AG10803 (cell line): ENCODE data around the gene SYNJ2BP.
"Not testable (repeated sequence)": the region's sequence is repeated elsewhere in the genome, so short reads cannot be mapped to it uniquely, and the experiment has no call there.

ENCODE experiments used
- DNase-seq: peaks from one replicate; pipeline ENCODE4 v3.0.0; 2010; ENCODE audit warnings: low read depth
- H3K4me3 ChIP-seq: 2 replicates; pipeline ENCODE4 v1.5.1; 2011; ENCODE audit warnings: mild to moderate bottlenecking, low read length, control low read depth
- CTCF ChIP-seq: conservative IDR thresholded peaks from 2 replicates; pipeline ENCODE4 v1.5.1; 2011; ENCODE audit warnings: mild to moderate bottlenecking, low read length, control low read depth, inconsistent platforms

Gene SYNJ2BP

GRCh38 chr14:70436867-70437266 lies 20.0 kb upstream of the SYNJ2BP start:
- no peak for TF ChIP-seq CTCF
- H3K4me3 ChIP-seq, result no peak overlapping the region
- DNase-seq, result no peak

GRCh38 chr14:70426555-70426954 lies 9.7 kb upstream of the SYNJ2BP start:
- H3K4me3 ChIP-seq, DNase-seq: not testable (repeated sequence)

- TF ChIP-seq CTCF, result no peak
- no peak for DNase-seq
- H3K4me3 ChIP-seq, result no peak overlapping the region
These were observed 8.5 kb upstream of the SYNJ2BP start for GRCh38 chr14:70425354-70425753.

GRCh38 chr14:70422538-70422937 lies 5.6 kb upstream of the SYNJ2BP start:
- TF ChIP-seq CTCF, result no peak
- DNase-seq, result no peak
- H3K4me3 ChIP-seq, result no peak overlapping the region

GRCh38 chr14:70419270-70419931 lies 2.5 kb upstream of the SYNJ2BP start:
- not testable (repeated sequence) for DNase-seq, H3K4me3 ChIP-seq

- DNase-seq, result peak; percentile 15
- TF ChIP-seq CTCF, result no peak
- H3K4me3 ChIP-seq, result peak overlapping the region; percentile 92
These were observed 559 bp downstream of the SYNJ2BP start for GRCh38 chr14:70416338-70416724.

GRCh38 chr14:70415788-70416187 lies 1.1 kb downstream of the SYNJ2BP start:
- TF ChIP-seq CTCF, result no peak
- peak overlapping the region; percentile 92 for H3K4me3 ChIP-seq

GRCh38 chr14:70407621-70408020 lies 9.3 kb downstream of the SYNJ2BP start:
- no peak for DNase-seq
- TF ChIP-seq CTCF, result no peak
- no peak overlapping the region for H3K4me3 ChIP-seq

More at GRCh38 chr14:70415788-70416187, 1.1 kb downstream of the SYNJ2BP start:
- DNase-seq, result no peak

GRCh38 chr14:70406216-70406615 lies 10.7 kb downstream of the SYNJ2BP start:
- not testable (repeated sequence) for DNase-seq, H3K4me3 ChIP-seq

- not testable (repeated sequence) for DNase-seq, H3K4me3 ChIP-seq
These were observed 13.6 kb downstream of the SYNJ2BP start for GRCh38 chr14:70403335-70403734.
